ENCODE data around the gene ZNF746. TPM values are rescaled to one million over a fixed set of nuclear protein-coding genes. Genes with fewer than 3 reads are reported as not detected.

ZNF746 gene
- total RNA-seq, 4 donors from 2014 or later: 17.3 to 25.2 (median 19.8) TPM

DNA sequence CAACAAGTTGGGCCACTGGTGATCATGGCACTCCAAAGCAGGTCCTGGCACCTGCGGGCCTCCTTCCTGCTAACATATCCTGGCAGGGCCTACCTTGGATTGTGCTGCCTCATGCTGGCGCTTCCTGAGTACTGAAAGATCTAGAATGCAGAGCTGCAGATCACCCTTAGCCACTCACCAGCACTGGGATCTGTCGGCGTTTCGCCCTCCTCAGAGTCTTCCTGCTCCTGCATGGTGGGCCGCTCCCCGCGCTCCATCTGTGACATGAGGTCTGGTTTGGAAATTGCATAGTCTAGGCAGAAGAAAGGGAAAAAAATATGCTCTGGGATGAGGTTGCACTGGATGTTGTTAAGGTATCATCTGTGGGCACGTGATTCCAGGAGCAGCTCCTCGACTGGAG is 46.8 kb downstream of the ZNF746 start:
- no peak for TF ChIP-seq CTCF (IDR thresholded peaks at IDR 0.05; ENCODE audit: low read depth)

GRCh38 chr7:149449897-149450296 is 47.7 kb downstream of the ZNF746 start:
- no peak for TF ChIP-seq CTCF (IDR thresholded peaks at IDR 0.05; ENCODE audit: low read depth)

DNA sequence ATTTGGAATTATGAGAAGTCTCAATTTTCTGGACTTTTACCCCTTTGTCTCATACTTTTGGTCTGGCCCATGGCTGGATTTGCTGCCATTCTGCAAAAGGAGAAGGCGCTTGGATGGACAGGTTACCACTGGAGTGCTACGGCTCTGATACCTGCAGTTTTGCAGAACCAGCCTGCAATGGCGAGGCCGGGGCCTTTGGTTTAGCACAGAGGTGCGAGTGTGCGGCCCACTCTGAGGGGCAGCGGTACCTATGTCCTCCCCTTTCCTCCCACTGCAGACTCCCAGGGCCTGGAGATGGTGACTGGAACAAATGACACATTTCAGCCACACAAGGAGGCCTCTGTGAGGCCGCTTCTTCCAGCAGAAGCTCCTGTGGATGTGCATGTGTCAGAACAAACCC is 48.6 kb downstream of the ZNF746 start:
- TF ChIP-seq CTCF (IDR thresholded peaks at IDR 0.05; ENCODE audit: low read depth): no peak

- TF ChIP-seq CTCF (IDR thresholded peaks at IDR 0.05; ENCODE audit: low read depth): no peak
Measured at GRCh38 chr7:149444287-149444686, 53.3 kb downstream of the ZNF746 start.

GRCh38 chr7:149443523-149443922 is 54.1 kb downstream of the ZNF746 start:
- no peak for TF ChIP-seq CTCF (IDR thresholded peaks at IDR 0.05; ENCODE audit: low read depth)

- TF ChIP-seq CTCF (IDR thresholded peaks at IDR 0.05; ENCODE audit: low read depth): no peak
Measured at GRCh38 chr7:149442924-149443323, 54.7 kb downstream of the ZNF746 start.

GRCh38 chr7:149440222-149440621 is 57.4 kb downstream of the ZNF746 start:
- TF ChIP-seq CTCF (IDR thresholded peaks at IDR 0.05; ENCODE audit: low read depth): no peak
